ENCODE data around the gene ADM. TPM values are rescaled to one million over a fixed set of nuclear protein-coding genes. Genes with fewer than 3 reads are reported as not detected.

Gene ADM
- total and polyA plus RNA-seq, 2 experiments from 2014 or later, result 74.1 to 90.3 TPM

DNA sequence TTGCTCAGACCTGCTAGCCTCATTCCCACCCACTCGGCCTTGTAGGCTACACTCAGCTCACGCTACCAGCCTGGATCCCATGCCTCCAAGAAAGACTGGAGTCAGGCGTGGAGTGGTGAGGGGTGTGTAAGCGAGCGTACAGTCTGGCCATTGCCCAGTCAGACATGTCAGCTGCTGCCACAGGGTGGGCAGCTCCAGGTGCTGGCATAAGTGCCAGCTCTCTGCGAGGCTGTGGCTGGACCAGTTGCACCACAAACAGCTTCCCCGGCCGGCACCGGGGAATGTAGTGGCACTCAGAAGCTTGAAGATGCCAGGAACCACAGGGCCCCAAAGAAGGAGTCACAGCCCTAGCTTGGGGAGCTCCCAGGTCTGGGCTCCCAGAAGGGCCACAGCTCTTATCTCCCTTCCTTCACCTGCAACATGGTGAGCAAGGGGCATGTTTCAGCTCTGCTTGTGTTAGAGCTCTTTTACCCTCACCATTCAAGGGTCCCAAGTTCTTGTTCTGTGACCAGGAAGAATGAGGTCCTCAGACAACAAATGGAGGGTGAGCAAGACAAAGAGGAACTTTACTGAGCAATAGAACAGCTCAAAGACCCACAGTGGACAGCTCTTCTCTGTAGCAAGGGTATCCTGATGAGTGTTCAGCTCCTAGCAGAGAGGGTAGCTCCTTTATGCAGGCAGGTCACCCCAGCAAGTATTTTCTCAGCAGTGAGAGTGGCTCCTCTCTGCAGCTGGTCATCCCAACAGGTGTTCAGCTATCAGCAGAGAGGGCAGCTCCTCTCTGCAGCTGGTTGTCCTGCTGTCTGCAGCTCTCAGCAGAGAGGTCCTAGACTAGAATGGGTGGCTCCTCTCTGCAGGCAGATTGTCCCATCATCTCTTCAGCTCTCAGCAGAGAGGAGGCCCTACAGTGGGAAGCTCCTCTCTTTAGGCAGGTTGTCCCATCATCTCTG, 16.8 kb upstream of the ADM start:
- 94% methylated on average over 9 of the region's 9 CpGs for WGBS (ENCODE audit: low lambda C conversion rate, missing lambda C conversion rate)
- H3K4me1 ChIP-seq (ENCODE audit: insufficient read depth), result peaks cover 22% of the 10 kb centered on the region
- no peaks in the 10 kb centered on the region for H3K9me3 ChIP-seq (ENCODE audit: low read depth)
- no peaks in the 10 kb centered on the region for H3K27me3 ChIP-seq
- TF ChIP-seq, protein P1, sequence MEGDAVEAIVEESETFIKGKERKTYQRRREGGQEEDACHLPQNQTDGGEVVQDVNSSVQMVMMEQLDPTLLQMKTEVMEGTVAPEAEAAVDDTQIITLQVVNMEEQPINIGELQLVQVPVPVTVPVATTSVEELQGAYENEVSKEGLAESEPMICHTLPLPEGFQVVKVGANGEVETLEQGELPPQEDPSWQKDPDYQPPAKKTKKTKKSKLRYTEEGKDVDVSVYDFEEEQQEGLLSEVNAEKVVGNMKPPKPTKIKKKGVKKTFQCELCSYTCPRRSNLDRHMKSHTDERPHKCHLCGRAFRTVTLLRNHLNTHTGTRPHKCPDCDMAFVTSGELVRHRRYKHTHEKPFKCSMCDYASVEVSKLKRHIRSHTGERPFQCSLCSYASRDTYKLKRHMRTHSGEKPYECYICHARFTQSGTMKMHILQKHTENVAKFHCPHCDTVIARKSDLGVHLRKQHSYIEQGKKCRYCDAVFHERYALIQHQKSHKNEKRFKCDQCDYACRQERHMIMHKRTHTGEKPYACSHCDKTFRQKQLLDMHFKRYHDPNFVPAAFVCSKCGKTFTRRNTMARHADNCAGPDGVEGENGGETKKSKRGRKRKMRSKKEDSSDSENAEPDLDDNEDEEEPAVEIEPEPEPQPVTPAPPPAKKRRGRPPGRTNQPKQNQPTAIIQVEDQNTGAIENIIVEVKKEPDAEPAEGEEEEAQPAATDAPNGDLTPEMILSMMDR (IDR thresholded peaks at IDR 0.05; ENCODE audit: poor library complexity), result no peak
- TF ChIP-seq EZH2phosphoT487 (IDR thresholded peaks at IDR 0.05; ENCODE audit: low read depth, severe bottlenecking, unreplicated experiment), result no peak
- TF ChIP-seq EZH2 (IDR thresholded peaks at IDR 0.05; ENCODE audit: borderline replicate concordance), result no peak
- no peaks in the 10 kb centered on the region for H3K9me2 ChIP-seq (replicated peaks; ENCODE audit: insufficient read depth)
- no peak overlapping the region for H2AFZ ChIP-seq
- peak overlapping the region; percentile 59 for H3K4me2 ChIP-seq
- H4K20me1 ChIP-seq (ENCODE audit: insufficient read depth, poor library complexity, severe bottlenecking), result no peaks in the 10 kb centered on the region
- peaks cover 95% of the 10 kb centered on the region for H3K79me2 ChIP-seq
- H3K27ac ChIP-seq, result no peak overlapping the region
- no peak for DNase-seq (ENCODE audit: low spot score)
- no peaks in the 10 kb centered on the region for H3K36me3 ChIP-seq (replicated peaks; ENCODE audit: insufficient read depth, low read depth)
- no peak overlapping the region for H3K4me3 ChIP-seq

DNA sequence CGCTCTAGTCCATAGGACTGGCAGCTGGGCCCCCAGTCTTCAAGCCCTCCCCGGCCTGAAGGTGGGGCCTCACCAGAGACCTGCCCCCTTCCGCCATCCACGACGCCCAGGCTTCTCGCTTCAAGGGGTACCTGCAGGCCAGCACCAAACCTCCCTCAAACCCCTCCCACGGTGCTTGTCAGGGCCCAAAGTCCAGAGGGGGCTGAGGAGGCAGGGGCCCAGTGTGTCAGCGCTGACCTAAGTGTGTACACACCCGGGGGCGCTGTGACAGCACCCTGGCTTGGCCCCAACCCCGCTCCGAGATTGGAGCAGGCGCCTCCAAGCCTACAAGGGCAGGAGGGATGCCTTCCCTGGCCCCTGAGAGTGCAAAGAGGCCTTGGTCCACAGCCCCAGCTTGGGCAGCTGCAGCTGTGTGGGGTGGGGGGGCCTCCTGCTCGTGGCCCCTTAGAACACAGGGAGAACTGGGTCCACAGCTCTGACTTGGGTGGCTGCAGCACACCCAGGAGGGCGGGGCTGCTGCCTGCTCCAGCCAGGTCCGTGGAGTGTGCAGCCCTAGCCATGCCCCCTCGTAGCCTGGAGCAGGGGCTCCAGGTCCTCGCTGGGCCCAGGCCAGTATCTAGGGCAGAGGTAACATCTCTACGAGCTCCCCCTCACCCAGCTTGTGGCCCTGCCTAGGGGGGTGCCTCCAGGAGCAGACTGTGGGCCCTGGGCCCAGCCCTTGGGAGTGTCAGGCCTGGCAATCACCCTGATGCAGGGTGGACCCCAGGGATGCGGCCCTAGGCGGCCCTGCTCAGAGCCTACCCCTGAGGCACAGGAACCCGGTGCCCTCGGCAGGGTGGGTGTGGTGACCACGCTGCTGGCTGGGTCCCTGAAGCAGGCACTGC, 15.8 kb upstream of the ADM start:
- Histone ChIP-seq H3K4me3 (no peak overlapping the region), H3K36me3 (replicated peaks; ENCODE audit: insufficient read depth, low read depth) (no peaks in the 10 kb centered on the region), H3K4me2 (peak overlapping the region; percentile 59), H3K27me3 (no peaks in the 10 kb centered on the region), H3K9me2 (replicated peaks; ENCODE audit: insufficient read depth) (no peaks in the 10 kb centered on the region), H4K20me1 (ENCODE audit: insufficient read depth, poor library complexity, severe bottlenecking) (no peaks in the 10 kb centered on the region), H3K4me1 (ENCODE audit: insufficient read depth) (peaks cover 22% of the 10 kb centered on the region), H2AFZ (no peak overlapping the region), H3K9me3 (ENCODE audit: low read depth) (no peaks in the 10 kb centered on the region), H3K79me2 (peaks cover 86% of the 10 kb centered on the region), H3K27ac (peak overlapping the region; percentile 72)
- TF ChIP-seq EZH2 (IDR thresholded peaks at IDR 0.05; ENCODE audit: borderline replicate concordance) (no peak), EZH2phosphoT487 (IDR thresholded peaks at IDR 0.05; ENCODE audit: low read depth, severe bottlenecking, unreplicated experiment) (no peak)
- TF ChIP-seq, protein P1 (IDR thresholded peaks at IDR 0.05; ENCODE audit: poor library complexity), result no peak
- DNase-seq (ENCODE audit: low spot score), result peak; percentile 74
- 77% methylated on average over 20 of the region's 24 CpGs for WGBS (ENCODE audit: low lambda C conversion rate, missing lambda C conversion rate)

DNA sequence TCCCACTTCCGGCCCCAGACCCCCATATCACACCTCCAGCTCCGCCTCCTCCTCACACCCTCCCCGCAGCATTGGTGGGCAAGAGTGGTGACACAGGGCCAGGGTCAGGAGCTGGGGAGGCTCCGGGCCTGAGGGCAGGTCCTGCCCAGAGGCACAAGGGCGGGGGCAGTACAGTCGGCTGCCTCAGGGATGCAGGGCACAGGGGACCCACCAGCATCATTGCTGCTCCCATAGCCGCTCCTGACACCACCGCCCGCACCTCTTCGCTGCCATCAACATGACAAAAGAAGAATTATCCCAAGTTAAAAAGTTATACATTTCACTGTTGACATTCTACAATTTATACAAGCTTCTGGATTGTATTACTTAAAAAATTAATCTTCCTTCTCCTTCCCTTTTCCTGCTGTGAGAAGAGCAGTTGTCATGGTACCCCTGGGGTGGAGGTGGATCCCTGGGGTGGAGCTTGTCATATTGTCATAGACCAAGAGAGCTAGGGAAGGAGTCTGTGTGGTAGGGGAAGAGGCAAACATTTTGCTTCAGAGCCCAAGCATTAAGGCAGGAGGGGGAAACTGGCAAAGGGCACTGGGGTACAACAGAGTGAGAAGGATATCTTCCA, 15.0 kb upstream of the ADM start:
- Histone ChIP-seq H3K9me3 (ENCODE audit: low read depth) (no peaks in the 10 kb centered on the region), H2AFZ (no peak overlapping the region), H3K27me3 (no peaks in the 10 kb centered on the region), H3K79me2 (peaks cover 78% of the 10 kb centered on the region), H4K20me1 (ENCODE audit: insufficient read depth, poor library complexity, severe bottlenecking) (no peaks in the 10 kb centered on the region), H3K36me3 (replicated peaks; ENCODE audit: insufficient read depth, low read depth) (no peaks in the 10 kb centered on the region), H3K4me2 (no peak overlapping the region), H3K27ac (peak overlapping the region; percentile 72), H3K9me2 (replicated peaks; ENCODE audit: insufficient read depth) (no peaks in the 10 kb centered on the region), H3K4me3 (no peak overlapping the region), H3K4me1 (ENCODE audit: insufficient read depth) (peaks cover 24% of the 10 kb centered on the region)
- TF ChIP-seq, protein P1 (IDR thresholded peaks at IDR 0.05; ENCODE audit: poor library complexity), result no peak
- no peak for DNase-seq (ENCODE audit: low spot score)
- WGBS (ENCODE audit: low lambda C conversion rate, missing lambda C conversion rate), result 93% methylated on average over 10 of the region's 10 CpGs
